ENCODE data around the gene NDUFS4.
"Not testable (repeated sequence)": the region's sequence is repeated elsewhere in the genome, so short reads cannot be mapped to it uniquely, and the experiment has no call there.

Gene NDUFS4

DNA sequence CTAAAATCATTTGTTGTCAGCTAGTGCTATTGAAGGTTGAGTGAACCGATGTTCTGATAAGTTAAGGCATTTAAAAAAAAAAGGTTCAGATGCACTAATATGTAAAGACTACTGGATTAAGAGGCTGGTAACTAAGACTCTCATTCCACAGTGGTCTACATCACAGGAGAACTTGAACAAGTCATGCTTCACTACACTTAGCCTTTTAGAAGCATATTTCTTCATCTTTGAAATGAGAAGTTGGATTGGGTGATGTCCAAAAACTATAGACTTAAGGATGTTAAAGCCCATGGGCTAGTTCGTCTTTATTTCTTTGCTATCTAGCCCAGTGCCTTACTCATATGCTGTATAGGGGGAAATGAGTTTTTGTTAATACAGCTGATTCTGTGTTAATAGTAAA, 107.2 kb downstream of the NDUFS4 start:
- no peak for DNase-seq (ENCODE audit: low read depth)

DNA sequence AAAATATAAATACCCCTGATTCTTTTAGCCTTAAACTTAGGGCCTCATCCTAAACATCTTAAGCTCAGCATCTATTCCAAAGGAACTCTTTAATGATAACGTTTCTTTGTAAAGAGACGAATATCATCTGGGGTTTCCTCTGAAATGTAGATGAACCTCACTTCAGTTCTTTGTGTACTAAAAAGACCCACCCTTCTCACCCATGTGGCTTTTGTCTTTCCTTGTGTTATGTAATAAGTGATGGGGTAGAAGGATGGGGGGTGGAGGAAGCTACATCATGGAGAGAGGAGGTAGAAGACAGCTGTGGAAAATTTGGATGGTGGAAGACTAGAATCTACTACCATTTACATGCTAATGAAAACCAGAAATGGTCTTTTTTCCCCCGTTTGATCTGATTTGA, 111.0 kb downstream of the NDUFS4 start:
- DNase-seq (ENCODE audit: low read depth) = no peak

DNA sequence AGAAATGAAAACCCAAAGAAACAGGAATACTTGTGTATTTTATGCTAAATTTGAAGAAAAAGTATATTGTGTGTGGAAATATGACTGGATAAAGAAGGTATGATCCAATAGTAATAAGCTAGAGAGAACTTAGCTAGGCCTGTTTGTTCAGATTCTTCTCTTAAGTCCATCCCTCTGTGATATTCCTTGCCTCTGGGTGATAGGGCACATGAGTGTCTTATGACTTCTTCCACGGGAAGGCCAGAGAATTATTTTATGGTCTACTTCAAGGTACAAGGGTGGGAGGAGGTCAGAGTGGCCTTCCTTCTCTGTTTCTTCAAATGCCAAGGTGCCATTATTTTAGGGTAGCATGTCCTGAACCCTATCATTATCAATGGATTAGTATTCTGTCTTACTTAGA, 113.7 kb downstream of the NDUFS4 start:
- no peak for DNase-seq (ENCODE audit: low read depth)

DNA sequence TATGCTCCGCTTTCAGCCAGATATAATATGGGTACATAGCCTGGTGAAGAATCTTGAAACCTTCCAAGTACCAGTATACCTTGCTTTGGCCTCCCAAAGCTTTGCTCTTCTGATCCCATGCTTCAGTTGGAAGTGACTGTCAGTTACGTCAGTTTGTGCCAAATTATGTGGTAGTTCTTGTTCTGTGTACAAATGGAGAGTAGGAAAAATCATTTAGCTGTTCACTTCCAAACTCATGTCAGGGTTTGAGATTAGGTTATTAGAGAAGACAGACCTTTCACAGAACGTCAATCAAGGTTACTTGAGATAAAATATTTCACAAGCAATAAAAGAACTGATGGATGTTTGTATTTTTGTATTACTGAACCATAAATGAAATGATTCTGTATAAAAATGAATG, 117.2 kb downstream of the NDUFS4 start:
- no peak for DNase-seq (ENCODE audit: low read depth)

DNA sequence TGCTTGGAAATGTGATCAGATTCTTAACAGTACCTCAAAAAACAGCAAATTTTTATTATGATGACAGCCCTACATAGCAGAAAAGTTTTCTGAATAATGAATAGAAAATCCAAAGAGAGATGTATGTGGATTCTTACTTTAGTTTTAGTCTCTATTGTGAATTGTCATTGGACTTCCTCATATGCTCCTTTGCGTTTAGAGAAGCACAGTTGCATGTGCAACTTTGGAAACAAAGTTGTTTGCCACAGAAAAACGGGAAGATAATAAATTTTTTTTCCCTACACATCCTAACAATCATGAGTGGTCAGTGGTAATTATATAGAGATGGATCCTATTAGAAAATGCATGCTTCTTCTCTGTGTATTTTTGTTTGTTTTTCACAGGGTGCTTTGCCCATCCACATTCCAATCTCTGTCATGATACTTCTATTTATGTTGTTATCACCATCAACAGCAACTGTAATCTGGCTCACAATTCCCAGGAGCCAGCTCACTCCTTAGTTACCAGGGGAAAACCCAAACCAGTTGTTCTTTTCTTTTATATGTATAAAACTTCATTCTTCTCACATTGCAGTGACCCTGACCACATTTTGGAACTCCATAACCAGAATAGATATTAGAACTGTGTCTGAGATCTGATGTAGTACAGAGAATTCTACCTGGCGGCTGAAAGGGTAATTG, 118.7 kb downstream of the NDUFS4 start:
- DNase-seq (ENCODE audit: low read depth) = no peak

DNA sequence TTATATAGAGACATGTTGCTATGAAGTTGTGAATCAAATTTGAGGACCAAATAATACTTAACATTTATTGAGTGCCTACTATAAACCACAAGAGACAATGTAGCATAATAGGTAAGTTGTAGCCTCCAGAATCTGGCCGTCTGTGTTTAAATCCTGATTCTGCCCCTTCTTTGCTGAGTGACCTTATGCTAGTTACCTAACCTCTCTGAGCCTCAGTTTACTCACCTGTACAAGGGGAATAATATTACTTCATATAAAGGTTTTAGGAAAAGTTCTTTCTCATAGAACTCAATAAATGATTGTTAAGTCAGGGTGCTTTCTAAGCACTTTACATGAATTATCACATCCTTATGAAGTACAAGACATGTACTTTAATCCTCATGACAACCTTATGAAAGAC, 120.6 kb downstream of the NDUFS4 start:
- DNase-seq (ENCODE audit: low read depth) = no peak

DNA sequence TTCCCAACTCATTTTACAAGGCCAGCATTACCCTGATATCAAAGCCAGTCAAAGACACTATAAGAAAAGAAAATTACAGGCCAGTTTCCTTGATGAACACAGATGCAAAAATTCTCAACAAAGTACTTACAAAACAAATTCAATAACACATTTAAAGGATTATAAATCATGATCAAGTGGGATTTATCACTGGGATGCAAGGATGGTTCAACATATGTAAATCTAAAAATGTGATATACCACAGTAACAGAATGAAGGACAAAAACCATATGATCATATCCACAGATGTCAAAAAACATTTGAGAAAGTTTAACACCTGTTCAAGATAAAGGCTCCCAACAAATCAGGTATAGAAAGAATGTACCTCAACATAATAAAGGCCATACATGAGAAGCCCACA, 130.6 kb downstream of the NDUFS4 start:
- no peak for DNase-seq (ENCODE audit: low read depth)

DNA sequence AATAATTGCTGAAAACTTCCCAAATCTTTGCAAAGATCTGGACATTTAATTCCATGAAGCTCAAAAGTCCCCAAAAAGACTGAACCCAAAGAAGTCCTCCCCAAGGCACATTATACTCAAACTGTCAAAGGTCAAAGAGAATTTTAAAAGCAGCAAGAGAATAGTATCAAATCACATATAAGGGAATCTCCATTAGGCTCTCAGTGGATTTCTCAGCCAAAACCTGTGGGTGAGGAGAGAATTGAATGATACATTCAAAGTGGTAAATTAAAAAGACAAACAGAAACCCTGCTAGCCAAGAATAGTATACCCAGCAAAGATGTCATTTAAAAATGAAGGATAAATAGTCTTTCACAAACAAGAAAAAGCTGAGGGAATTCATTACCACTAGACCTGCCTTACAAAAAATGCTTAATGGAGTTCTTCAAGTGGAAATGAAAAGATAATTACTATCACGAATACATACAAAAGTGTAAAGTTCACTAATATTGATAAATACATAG, 134.1 kb downstream of the NDUFS4 start:
- no peak for DNase-seq (ENCODE audit: low read depth)

DNA sequence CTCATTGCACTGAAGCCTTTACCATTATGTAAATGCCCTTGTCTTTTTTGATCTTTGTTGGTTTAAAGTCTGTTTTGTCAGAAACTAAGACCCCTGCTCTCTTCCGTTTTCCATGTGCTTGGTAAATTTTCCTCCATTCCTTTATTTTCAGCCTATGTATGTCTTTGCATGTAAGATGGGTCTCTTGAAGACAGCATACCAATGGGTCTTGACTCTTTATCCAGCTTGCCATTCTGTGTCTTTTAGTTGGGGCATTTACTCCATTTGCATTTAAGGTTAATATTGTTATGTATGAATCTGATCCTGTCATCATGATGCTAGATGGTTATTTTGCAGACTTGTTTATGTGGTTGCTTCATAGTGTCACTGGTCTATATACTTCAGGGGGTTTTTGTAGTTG, 150.0 kb downstream of the NDUFS4 start:
- DNase-seq (ENCODE audit: low read depth) = not testable (repeated sequence)

DNA sequence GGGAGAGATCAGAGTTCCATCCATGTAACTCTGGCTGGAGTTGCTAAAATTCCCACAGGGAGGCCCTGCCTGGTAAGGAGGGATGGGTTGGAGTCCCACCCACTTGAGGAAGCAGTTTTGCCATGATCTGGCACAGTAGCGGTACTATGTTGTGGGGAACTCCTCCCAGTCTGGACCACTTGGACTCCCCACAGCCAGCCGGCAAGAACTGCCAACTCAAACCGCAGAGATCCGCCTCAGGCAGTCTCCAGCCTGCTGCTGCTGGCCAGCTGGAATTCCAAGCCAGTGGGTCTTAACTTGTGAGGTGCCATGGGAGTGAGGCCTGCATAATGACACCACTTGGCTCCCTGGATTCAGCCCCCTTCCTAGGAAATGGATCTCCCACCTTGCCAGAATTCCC, 151.9 kb downstream of the NDUFS4 start:
- no peak for DNase-seq (ENCODE audit: low read depth)

DNA sequence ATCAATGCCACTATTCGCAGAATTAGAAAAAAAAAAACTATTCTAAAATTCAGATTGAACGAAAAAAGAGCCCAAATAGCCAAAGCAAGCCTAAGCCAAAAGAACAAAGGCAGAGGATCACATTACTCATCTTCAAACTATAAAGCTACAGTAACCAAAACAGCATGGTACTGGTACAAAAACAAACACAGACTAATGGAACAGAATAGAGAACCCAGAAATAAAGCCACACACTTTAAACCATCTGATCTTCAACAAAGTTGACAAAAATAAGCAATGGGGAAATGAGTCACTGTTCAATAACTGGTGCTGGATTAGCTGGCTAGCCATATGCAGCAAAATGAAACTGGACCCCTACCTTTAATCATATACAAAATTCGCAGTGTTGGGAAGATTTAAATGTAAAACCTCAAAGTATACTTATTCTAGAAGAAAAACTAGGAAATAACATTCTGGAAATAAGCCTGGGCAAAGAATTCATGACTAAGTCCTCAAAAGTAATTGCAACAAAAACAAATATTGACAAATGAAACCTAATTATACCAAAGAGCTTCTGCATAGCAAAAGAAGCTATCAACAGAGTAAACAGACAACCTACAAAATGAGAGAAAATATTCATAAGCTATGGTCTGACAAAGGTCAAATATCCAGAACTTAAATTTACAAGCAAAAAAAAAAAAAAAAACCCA, 153.7 kb downstream of the NDUFS4 start:
- DNase-seq (ENCODE audit: low read depth) = no peak

DNA sequence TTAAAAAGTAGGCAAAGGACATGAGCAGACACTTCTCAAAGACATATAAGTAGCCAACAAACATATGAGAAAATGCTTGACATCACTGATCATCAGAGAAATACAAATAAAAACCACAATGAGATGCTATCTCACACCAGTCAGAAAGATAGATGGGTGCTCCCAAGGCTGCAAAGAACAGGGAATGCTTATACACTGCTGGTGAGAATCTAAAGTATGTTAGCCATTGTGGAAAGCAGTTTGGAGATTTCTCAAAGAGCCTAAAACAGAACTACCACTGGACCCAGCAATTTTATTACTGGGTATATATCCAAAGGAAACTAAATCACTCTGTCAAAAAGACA, 154.2 kb downstream of the NDUFS4 start:
- no peak for DNase-seq (ENCODE audit: low read depth)

DNA sequence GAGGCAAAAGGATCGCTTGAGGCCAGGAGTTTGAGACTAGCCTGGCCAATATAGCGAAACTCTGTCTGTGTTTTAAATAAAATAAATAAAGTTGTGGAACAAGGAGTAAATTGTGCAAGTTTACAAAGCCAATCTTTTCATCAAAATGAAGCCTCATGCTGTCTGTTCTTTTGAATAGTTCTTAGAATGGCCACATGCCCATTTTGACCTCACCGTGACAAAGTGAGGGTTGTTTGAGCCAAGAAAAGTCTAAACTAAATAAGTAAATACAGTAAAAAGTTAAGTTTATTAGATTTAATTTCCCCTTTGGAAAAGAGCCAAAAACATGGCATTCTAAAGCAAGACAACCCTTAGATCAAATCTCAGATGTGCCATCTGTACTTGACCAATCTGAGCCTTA, 165.7 kb downstream of the NDUFS4 start:
- DNase-seq (ENCODE audit: low read depth) = no peak

DNA sequence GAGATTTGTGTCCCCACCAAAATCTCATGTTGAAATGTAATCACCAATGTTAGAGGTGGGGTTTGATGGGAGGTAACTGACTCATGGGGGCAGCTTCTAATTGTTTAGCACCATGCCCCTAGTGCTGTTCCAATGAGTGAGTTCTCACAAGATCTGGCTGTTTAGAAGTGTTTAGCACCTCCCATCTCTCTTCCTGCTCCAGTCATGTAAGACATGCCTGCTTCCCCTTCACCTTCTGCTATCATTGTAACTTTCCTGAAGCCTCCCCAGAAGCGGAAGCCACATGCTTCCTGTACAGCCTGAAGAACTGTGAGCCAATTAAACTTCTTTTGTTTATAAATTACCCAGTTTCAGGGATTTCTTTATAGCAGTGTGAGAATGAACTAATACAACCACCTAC, 170.5 kb downstream of the NDUFS4 start:
- no peak for DNase-seq (ENCODE audit: low read depth)
